Liver (tissue), 9 donors: ENCODE results near the gene SLMAP. TPM values are rescaled to one million over a fixed set of nuclear protein-coding genes. Genes with fewer than 3 reads are reported as not detected.

Source experiments
- DNase-seq: peaks from one replicate; pipeline ENCODE4 v3.0.0-alpha.2; 2017; ENCODE audit warnings: low spot score
- H3K27ac ChIP-seq, 2 donors: one replicate each; pipeline ENCODE4 v1.7.0; 2013; ENCODE audit warnings: inconsistent platforms in 2 of 2, low read length in 2 of 2, control low read depth in 1 of 2, low read depth in 1 of 2, mild to moderate bottlenecking in 1 of 2
- H3K27me3 ChIP-seq, 4 donors: one replicate each; pipeline versions ENCODE4 v1.6.1 to v1.7.0; 2013; ENCODE audit warnings: low read length in 3 of 4, inconsistent platforms in 1 of 4, mild to moderate bottlenecking in 1 of 4, moderate library complexity in 1 of 4; ENCODE audit not compliant: control insufficient read depth in 4 of 4, insufficient read depth in 4 of 4
- H3K36me3 ChIP-seq, 4 donors: one replicate each; pipeline versions ENCODE4 v1.6.1 to v1.7.0; 2013; ENCODE audit warnings: low read length in 3 of 4, mild to moderate bottlenecking in 3 of 4, low read depth in 1 of 4, moderate library complexity in 1 of 4; ENCODE audit not compliant: control insufficient read depth in 4 of 4, insufficient read depth in 3 of 4
- H3K4me1 ChIP-seq, 4 donors: one replicate each; pipeline versions ENCODE4 v1.6.1 to v1.7.0; 2013; ENCODE audit warnings: low read length in 3 of 4, mild to moderate bottlenecking in 3 of 4, moderate library complexity in 1 of 4; ENCODE audit not compliant: control insufficient read depth in 4 of 4, insufficient read depth in 4 of 4
- H3K4me3 ChIP-seq, 3 donors: one replicate each; pipeline versions ENCODE4 v1.6.1 to v1.7.0; 2013; ENCODE audit warnings: low read length in 3 of 3, control low read depth in 1 of 3, low read depth in 1 of 3, mild to moderate bottlenecking in 1 of 3
- H3K9ac ChIP-seq, 2 donors: one replicate each; pipeline ENCODE4 v1.7.0; 2013; ENCODE audit warnings: low read length in 2 of 2, mild to moderate bottlenecking in 2 of 2, moderate library complexity in 2 of 2, control low read depth in 1 of 2, low read depth in 1 of 2
- H3K9me3 ChIP-seq, 4 donors: one replicate each; pipeline versions ENCODE4 v1.6.1 to v1.7.0; 2013; ENCODE audit warnings: low read length in 3 of 4; ENCODE audit not compliant: control insufficient read depth in 4 of 4
- ATF3 ChIP-seq: IDR thresholded peaks from 2 replicates; pipeline ENCODE4 v1.6.1; 2016; ENCODE audit warnings: antibody characterized with exemption
- EGR1 ChIP-seq, 2 donors: IDR thresholded peaks; 2 replicates each; pipeline ENCODE4 v1.6.1; 2016 to 2018; ENCODE audit warnings: antibody characterized with exemption in 2 of 2, low read depth in 2 of 2
- FOXA1 ChIP-seq: IDR thresholded peaks from 2 replicates; pipeline ENCODE4 v1.6.1; 2016; ENCODE audit warnings: antibody characterized with exemption
- FOXA2 ChIP-seq: IDR thresholded peaks from 2 replicates; pipeline ENCODE4 v1.6.1; 2016; ENCODE audit warnings: antibody characterized with exemption
- GABPA ChIP-seq, 2 donors: IDR thresholded peaks in 1 of 2; conservative IDR thresholded peaks in 1 of 2; 2 replicates each; pipeline ENCODE4 v1.6.1; 2016; ENCODE audit warnings: antibody characterized with exemption in 2 of 2, mild to moderate bottlenecking in 1 of 2, moderate library complexity in 1 of 2
- MAX ChIP-seq: IDR thresholded peaks from 2 replicates; pipeline ENCODE4 v1.6.1; 2016; ENCODE audit warnings: antibody characterized with exemption
- NR2F2 ChIP-seq: IDR thresholded peaks from 2 replicates; pipeline ENCODE4 v1.6.1; 2016; ENCODE audit warnings: antibody characterized with exemption
- RAD21 ChIP-seq, 2 donors: IDR thresholded peaks; 2 replicates each; pipeline ENCODE4 v1.6.1; 2016; ENCODE audit warnings: antibody characterized with exemption in 2 of 2, mild to moderate bottlenecking in 2 of 2
- REST ChIP-seq: IDR thresholded peaks from 2 replicates; pipeline ENCODE4 v1.6.1; 2016; ENCODE audit warnings: antibody characterized with exemption, mild to moderate bottlenecking
- RXRA ChIP-seq, 2 donors: IDR thresholded peaks; 2 replicates each; pipeline ENCODE4 v1.6.1; 2017 to 2018; ENCODE audit warnings: antibody characterized with exemption in 2 of 2, mild to moderate bottlenecking in 1 of 2
- SP1 ChIP-seq: IDR thresholded peaks from 2 replicates; pipeline ENCODE4 v1.6.1; 2018; ENCODE audit warnings: antibody characterized with exemption, mild to moderate bottlenecking
- TAF1 ChIP-seq: conservative IDR thresholded peaks from 2 replicates; pipeline ENCODE4 v1.6.1; 2016; ENCODE audit warnings: antibody characterized with exemption, mild to moderate bottlenecking
- YY1 ChIP-seq: IDR thresholded peaks from 2 replicates; pipeline ENCODE4 v1.6.1; 2016; ENCODE audit warnings: antibody characterized with exemption, mild to moderate bottlenecking
- ZBTB33 ChIP-seq: IDR thresholded peaks from 2 replicates; pipeline ENCODE4 v1.6.1; 2016; ENCODE audit warnings: antibody characterized with exemption
- WGBS: extraction: QIAGEN DNeasy Blood & Tissue Kit; methylation state at CpG from one replicate; pipeline ENCODE4 v1.1.7; 2013; 5-methylcytosine and 5-hydroxymethylcytosine counted together
- polyA plus RNA-seq, 2 donors: library from polyadenylated mRNA; stranded (reverse) in 1 of 2; unstranded in 1 of 2; fragments of 200-250 nt in 1 of 2; fragments of >200 nt in 1 of 2; fragmentation: Nextera tagmentation in 1 of 2; extraction: Ambion mirVana in 1 of 2; gene quantifications; one replicate each; pipeline versions ENCODE4 v1.2.1 to v1.2.3, GENCODE V29; 2013 to 2015
- total RNA-seq, 2 donors: library from RNA; depleted of rRNA; stranded (reverse); fragments of >200 nt; gene quantifications; one replicate each; pipeline ENCODE4 v1.2.3, GENCODE V29; 2014
- donor health status: healthy.
- donor health status: healthy.
- donor health status: healthy.
- donor health status: healthy.
- donor health status: healthy.

SLMAP gene
- total and polyA plus RNA-seq, 4 donors, result 10.2 to 37.8 (median 19.4) TPM

- H3K4me3 ChIP-seq, result no peak overlapping the region
- no peak overlapping the region for H3K27ac ChIP-seq
- H3K9ac ChIP-seq, result no peak overlapping the region
- no peaks in the 10 kb centered on the region for H3K9me3 ChIP-seq
- no peak for TF ChIP-seq FOXA1
- TF ChIP-seq NR2F2, result no peak
- no peak for TF ChIP-seq FOXA2
- no peak for TF ChIP-seq GABPA (IDR thresholded peaks at IDR 0.05 in 1 of 2, conservative IDR thresholded peaks at IDR 0.05 in 1 of 2)
- TF ChIP-seq RXRA (IDR thresholded peaks at IDR 0.05), result no peak
- TF ChIP-seq MAX, result no peak
- TF ChIP-seq ATF3, result no peak
- no peak for TF ChIP-seq YY1
- TF ChIP-seq TAF1, result no peak
- TF ChIP-seq SP1, result no peak
- TF ChIP-seq REST, result no peak
- no peak for TF ChIP-seq RAD21 (IDR thresholded peaks at IDR 0.05)
- no peak for TF ChIP-seq ZBTB33
- no peaks in the 10 kb centered on the region for H3K27me3 ChIP-seq
- H3K4me1 ChIP-seq, result no peaks in the 10 kb centered on the region
- WGBS, result 66% methylated on average over 3 of the region's 3 CpGs
- H3K36me3 ChIP-seq, result no peaks in the 10 kb centered on the region
- DNase-seq, result no peak
These were observed 49.6 kb upstream of the SLMAP start for GRCh38 chr3:57706462-57706861.

GRCh38 chr3:57709031-57709430 is 47.1 kb upstream of the SLMAP start:
- H3K27me3 ChIP-seq, result no peaks in the 10 kb centered on the region
- TF ChIP-seq SP1, result no peak
- TF ChIP-seq RXRA (IDR thresholded peaks at IDR 0.05), result no peak
- TF ChIP-seq RAD21 (IDR thresholded peaks at IDR 0.05), result no peak
- no peak for TF ChIP-seq ZBTB33
- TF ChIP-seq EGR1 (IDR thresholded peaks at IDR 0.05; ENCODE audit: low read depth in 2 of 2), result no peak
- no peak for TF ChIP-seq GABPA (IDR thresholded peaks at IDR 0.05 in 1 of 2, conservative IDR thresholded peaks at IDR 0.05 in 1 of 2)
- no peak for TF ChIP-seq REST
- H3K9ac ChIP-seq, result no peak overlapping the region
- H3K9me3 ChIP-seq, result no peaks in the 10 kb centered on the region
- H3K27ac ChIP-seq, result no peak overlapping the region
- DNase-seq, result no peak
- no peaks in the 10 kb centered on the region for H3K36me3 ChIP-seq
- no peaks in the 10 kb centered on the region for H3K4me1 ChIP-seq
- no peak overlapping the region for H3K4me3 ChIP-seq
- 66% methylated on average over 2 of the region's 2 CpGs for WGBS
